Bronchial epithelial cell (primary cell): ENCODE results near the gene BBX. TPM values are rescaled to one million over a fixed set of nuclear protein-coding genes. Genes with fewer than 3 reads are reported as not detected.

Source experiments
- DNase-seq: peaks from one replicate; pipeline ENCODE4 v3.0.0-alpha.2; 2010; ENCODE audit warnings: low read depth
- FAIRE-seq: peaks from 2 replicates; lab custom pipeline; 2011; peaks lifted over from hg19 to GRCh38; lab: Jason Lieb, UNC
- H3K27me3 ChIP-seq: 2 replicates; pipeline ENCODE4 v1.5.1; 2011; ENCODE audit warnings: low read length; ENCODE audit not compliant: control insufficient read depth, insufficient read depth
- H3K36me3 ChIP-seq: 2 replicates; pipeline ENCODE4 v1.5.1; 2011; ENCODE audit warnings: low read length; ENCODE audit not compliant: control insufficient read depth, insufficient read depth
- H3K4me3 ChIP-seq: 2 replicates; pipeline ENCODE4 v1.5.1; 2011; ENCODE audit warnings: mild to moderate bottlenecking, low read depth, low read length, control low read depth
- total RNA-seq: library from RNA; depleted of rRNA; stranded (reverse); fragments of >200 nt; gene quantifications from 2 replicates; pipeline ENCODE4 v1.2.1, GENCODE V29; 2014
- TF ChIP-seq, protein P1 (sequence below): IDR thresholded peaks from 2 replicates; pipeline ENCODE4 v1.5.1; 2011; ENCODE audit warnings: mild to moderate bottlenecking, moderate library complexity, low read length, control low read depth, inconsistent platforms; ENCODE audit not compliant: insufficient read depth, severe bottlenecking

The BBX gene
- total RNA-seq, 1 donor from 2014 or later = 49.5 TPM

DNA sequence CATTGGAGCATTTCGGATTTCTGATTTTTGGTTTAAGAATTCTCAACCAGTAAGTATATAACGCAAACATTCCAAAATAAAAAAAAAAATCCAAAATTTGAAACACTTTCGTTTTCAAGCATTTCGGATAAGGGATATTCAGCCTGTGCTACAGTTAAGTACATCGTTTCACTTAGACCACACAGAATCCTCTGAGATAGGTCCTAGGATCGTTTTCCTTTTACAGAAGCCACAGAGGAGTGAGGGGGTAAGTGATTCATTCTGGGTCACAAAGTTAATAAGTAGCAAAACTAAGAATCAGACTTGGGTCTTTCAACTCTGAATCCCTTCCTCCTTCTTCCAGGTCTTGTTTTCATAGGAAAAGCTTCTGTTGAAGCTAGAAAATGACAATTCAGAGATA, 249.3 kb downstream of the BBX start:
- Histone ChIP-seq H3K4me3 (no peak overlapping the region), H3K36me3 (peaks cover 5% of the 10 kb centered on the region), H3K27me3 (no peaks in the 10 kb centered on the region)
- DNase-seq (no peak), FAIRE-seq (no peak)
- TF ChIP-seq, protein P1, sequence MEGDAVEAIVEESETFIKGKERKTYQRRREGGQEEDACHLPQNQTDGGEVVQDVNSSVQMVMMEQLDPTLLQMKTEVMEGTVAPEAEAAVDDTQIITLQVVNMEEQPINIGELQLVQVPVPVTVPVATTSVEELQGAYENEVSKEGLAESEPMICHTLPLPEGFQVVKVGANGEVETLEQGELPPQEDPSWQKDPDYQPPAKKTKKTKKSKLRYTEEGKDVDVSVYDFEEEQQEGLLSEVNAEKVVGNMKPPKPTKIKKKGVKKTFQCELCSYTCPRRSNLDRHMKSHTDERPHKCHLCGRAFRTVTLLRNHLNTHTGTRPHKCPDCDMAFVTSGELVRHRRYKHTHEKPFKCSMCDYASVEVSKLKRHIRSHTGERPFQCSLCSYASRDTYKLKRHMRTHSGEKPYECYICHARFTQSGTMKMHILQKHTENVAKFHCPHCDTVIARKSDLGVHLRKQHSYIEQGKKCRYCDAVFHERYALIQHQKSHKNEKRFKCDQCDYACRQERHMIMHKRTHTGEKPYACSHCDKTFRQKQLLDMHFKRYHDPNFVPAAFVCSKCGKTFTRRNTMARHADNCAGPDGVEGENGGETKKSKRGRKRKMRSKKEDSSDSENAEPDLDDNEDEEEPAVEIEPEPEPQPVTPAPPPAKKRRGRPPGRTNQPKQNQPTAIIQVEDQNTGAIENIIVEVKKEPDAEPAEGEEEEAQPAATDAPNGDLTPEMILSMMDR = no peak

DNA sequence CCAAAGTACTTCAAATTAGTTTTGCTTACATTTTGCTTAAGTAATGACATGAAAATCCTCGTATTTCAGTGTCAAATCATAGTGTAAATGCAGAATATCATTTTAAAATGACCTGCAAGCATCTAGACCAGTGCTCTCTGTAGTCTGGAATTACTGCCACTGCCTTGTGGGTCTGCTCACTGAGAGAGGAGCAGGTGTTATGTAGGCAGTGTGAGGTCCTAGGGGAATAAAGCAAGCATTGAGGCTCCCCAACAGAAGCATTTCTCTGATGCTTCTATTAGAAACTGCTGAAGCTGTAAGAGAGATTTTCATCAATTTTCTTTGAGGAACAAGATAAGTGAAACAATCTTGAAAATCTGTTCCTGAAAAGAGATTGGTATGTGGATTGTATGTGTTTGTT, 253.2 kb downstream of the BBX start:
- no peak for FAIRE-seq

DNA sequence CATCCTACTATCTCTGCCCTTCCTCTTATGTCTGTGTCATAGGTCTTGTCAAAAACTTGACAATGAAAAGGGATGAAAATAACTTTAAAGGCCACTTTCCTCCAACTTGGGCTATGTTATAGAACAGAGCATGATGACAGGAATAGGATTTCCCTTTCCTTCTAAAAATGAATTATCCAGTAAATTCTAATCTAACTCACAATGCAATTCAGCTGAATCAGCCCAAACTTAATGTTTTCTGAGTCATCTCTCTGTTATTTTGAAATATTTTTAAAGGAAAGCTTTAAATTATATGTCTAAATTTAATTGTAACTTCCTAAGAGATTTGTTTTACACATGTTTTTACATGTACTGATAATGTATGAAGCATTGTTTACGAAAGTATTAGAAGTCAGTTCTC, 258.5 kb downstream of the BBX start:
- peaks cover 2% of the 10 kb centered on the region for H3K36me3 ChIP-seq

More for the DNA sequence above, 253.2 kb downstream of the BBX start:
- TF ChIP-seq, protein P1 = no peak
- Histone ChIP-seq H3K4me3 (no peak overlapping the region), H3K36me3 (peaks cover 7% of the 10 kb centered on the region), H3K27me3 (no peaks in the 10 kb centered on the region)
- DNase-seq = no peak

DNA sequence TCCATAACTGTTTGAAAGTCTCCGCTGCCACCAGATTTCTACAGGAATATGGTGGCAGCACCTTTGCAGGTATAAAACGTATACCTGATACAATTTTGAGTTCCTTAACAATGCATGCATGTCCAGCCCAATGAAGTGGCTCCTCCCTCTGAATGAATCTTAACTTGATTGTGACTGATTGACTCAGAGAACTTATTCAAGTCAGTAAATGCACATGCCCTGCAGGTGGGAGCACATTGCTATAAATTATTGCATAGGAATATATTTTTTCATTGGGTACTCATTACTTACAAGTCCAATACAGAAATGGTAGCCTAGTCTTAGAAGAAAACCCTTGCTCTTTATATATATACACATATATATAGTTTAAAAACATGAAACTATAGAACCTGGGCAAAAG, 259.3 kb downstream of the BBX start:
- no peaks in the 10 kb centered on the region for H3K27me3 ChIP-seq
- H3K4me3 ChIP-seq = no peak overlapping the region
- TF ChIP-seq, protein P1 = no peak
- no peak for FAIRE-seq
- peaks cover 2% of the 10 kb centered on the region for H3K36me3 ChIP-seq
- DNase-seq = no peak

More for the DNA sequence above, 258.5 kb downstream of the BBX start:
- no peak for FAIRE-seq
- no peak for DNase-seq
- Histone ChIP-seq H3K27me3 (no peaks in the 10 kb centered on the region), H3K4me3 (no peak overlapping the region)
- TF ChIP-seq, protein P1 = no peak

DNA sequence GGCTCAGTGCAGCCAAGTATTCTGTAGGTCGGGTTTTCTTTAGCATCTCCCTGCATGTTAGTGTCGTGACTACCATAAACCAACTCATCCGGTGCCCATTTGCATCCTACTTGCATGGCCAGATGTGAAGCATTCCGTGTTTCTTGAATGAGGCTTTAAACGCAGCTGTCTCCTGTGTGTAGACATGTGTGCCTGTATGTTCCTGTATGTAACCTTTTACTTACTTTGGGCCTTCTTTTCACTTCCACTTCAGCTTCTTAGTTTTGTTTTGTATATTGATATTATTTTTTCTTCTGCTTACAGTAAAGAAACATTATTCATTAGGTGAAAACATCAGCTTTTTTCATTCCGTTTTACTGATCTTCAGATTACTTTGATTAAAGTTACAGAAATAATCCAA, 267.9 kb downstream of the BBX start:
- H3K4me3 ChIP-seq = no peak overlapping the region
- H3K27me3 ChIP-seq = no peaks in the 10 kb centered on the region
- TF ChIP-seq, protein P1 = no peak
- peaks cover 1% of the 10 kb centered on the region for H3K36me3 ChIP-seq
- DNase-seq (no peak), FAIRE-seq (no peak)

- Histone ChIP-seq H3K27me3 (no peaks in the 10 kb centered on the region), H3K36me3 (peaks cover 1% of the 10 kb centered on the region), H3K4me3 (no peak overlapping the region)
- DNase-seq = no peak
- TF ChIP-seq, protein P1 = no peak
- no peak for FAIRE-seq
Measured at GRCh38 chr3:107791027-107791426, 268.3 kb downstream of the BBX start.
